BLaER1 treated with 17β-estradiol and CSF1 and Interleukin-3, amounts not matched to agents 10 nM and 100 nM (cell line): Measurements from ENCODE around the gene MTF2.
A peak's percentile ranks its signal among the peaks of the same experiment; 100 is the strongest.

Experiments
- H3K27ac ChIP-seq, 11 experiments: shearing (Covaris generic); formaldehyde crosslinking; 2 replicates each; pipeline ENCODE4 v1.8.1; 2022
- H3K27me3 ChIP-seq, 11 experiments: shearing (Covaris generic); formaldehyde crosslinking; 2 replicates each; pipeline ENCODE4 v1.8.1; 2022
- H3K36me3 ChIP-seq, 11 experiments: shearing (Covaris generic); formaldehyde crosslinking; 2 replicates each; pipeline ENCODE4 v1.8.1; 2022
- H3K4me1 ChIP-seq, 10 experiments: shearing (Covaris generic); formaldehyde crosslinking; 2 replicates each; pipeline ENCODE4 v1.8.1; 2022
- H3K4me2 ChIP-seq, 11 experiments: shearing (Covaris generic); formaldehyde crosslinking; 2 replicates each; pipeline ENCODE4 v1.8.1; 2022
- H3K4me3 ChIP-seq, 10 experiments: shearing (Covaris generic); formaldehyde crosslinking; 2 replicates each; pipeline ENCODE4 v1.8.1; 2022
- H3K9ac ChIP-seq, 11 experiments: shearing (Covaris generic); formaldehyde crosslinking; 2 replicates each; pipeline ENCODE4 v1.8.1; 2022
- H3K9me3 ChIP-seq, 11 experiments: shearing (Covaris generic); formaldehyde crosslinking; replicated peaks in 1 of 11; 2 replicates each; pipeline ENCODE4 v1.8.1; 2022
- H4K20me1 ChIP-seq, 11 experiments: shearing (Covaris generic); formaldehyde crosslinking; 2 replicates each; pipeline ENCODE4 v1.8.1; 2022
- Cebpa-rat ChIP-seq, 11 experiments: shearing (Covaris generic); IDR thresholded peaks; 2 replicates each; pipeline ENCODE4 v1.8.1; 2022

Gene MTF2

DNA sequence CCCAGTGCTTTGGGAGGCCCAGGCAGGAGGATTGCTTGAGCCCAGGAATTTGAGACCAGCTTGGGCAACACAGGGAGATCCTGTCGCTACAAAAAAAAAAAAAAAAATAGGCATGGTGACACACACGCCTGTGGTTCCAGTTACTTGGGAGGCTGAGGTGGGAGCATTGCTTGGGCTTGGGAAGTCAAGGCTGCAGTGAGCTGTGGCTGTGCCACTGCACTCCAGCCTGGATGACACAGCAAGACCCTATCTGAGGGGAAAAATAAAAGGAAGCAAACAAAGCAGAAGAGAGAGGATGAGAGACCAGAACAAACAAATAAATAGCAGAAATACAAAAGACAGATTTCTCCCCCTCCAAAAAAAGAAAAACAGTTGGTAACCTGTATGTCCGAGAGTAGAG, 34.0 kb downstream of the MTF2 start:
- Histone ChIP-seq H4K20me1 (peaks cover 55 to 100% (median 91%) of the 10 kb centered on the region in 11 experiments; a peak in 21 of 22 replicates), H3K27ac (no peak overlapping the region), H3K4me1 (peaks cover 0 to 47% (median 11%) of the 10 kb centered on the region in 10 experiments; a peak in 11 of 20 replicates), H3K9me3 (peaks cover 0 to 7% (median 4%) of the 10 kb centered on the region in 11 experiments; a peak in 14 of 22 replicates), H3K4me3 (no peak overlapping the region), H3K4me2 (no peak overlapping the region), H3K27me3 (no peaks in the 10 kb centered on the region), H3K9ac (no peak overlapping the region), H3K36me3 (peaks cover 54 to 100% (median 94%) of the 10 kb centered on the region in 11 experiments)
- no peak for TF ChIP-seq Cebpa-rat (IDR thresholded peaks at IDR 0.05)

DNA sequence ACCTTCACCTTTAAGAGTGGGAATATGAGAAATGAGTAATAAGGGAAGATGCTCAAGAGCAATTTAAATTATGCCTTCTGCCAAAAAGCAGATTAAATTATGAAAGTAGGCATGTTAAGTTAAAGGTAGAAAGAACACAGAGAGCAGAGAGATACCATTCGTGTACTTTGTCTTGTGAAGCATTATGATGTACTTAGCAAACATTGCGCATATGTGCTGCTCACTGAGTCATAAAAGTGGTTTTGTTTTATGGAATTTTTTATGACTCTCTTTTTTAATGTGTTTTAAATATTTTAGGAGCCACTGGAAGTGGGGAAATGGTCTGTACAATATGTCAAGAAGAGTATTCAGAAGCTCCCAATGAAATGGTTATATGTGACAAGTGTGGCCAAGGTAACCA, 35.3 kb downstream of the MTF2 start:
- Histone ChIP-seq H3K4me3 (no peak overlapping the region), H4K20me1 (peaks cover 50 to 100% (median 84%) of the 10 kb centered on the region in 11 experiments; a peak in 21 of 22 replicates), H3K4me1 (peaks cover 0 to 38% (median 11%) of the 10 kb centered on the region in 10 experiments; a peak in 11 of 20 replicates), H3K4me2 (no peak overlapping the region), H3K27me3 (no peaks in the 10 kb centered on the region), H3K27ac (no peak overlapping the region), H3K9ac (no peak overlapping the region), H3K36me3 (peaks cover 60 to 100% (median 96%) of the 10 kb centered on the region in 11 experiments), H3K9me3 (no peaks in the 10 kb centered on the region)
- no peak for TF ChIP-seq Cebpa-rat (IDR thresholded peaks at IDR 0.05)

DNA sequence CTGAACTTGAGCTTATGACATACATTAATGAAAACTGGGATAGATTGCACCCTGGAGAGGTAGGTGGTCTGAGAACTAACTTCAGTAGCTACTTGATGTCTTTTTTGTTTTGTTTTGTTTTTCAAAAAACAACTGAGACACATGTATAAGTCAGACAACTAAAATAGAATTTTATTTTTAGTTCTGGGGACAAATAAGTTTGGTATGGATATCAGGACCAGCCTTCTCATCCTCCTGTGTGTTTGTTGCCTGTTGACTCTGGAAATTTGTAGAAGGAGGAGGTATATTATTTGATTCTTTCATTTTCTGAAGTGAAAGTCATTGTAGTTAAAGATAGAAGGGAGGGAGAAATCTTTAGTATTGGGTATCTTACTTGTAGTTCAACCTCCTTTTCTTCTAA, 41.5 kb downstream of the MTF2 start:
- H3K27ac ChIP-seq = no peak overlapping the region
- peaks cover 5 to 68% (median 29%) of the 10 kb centered on the region in 11 experiments; a peak in 18 of 22 replicates for H4K20me1 ChIP-seq
- H3K4me1 ChIP-seq = 0 out of 20 replicates have a peak, but pooled peaks cover 0 to 6% (median 0%) of the 10 kb centered on the region in 10 experiments
- H3K4me3 ChIP-seq = no peak overlapping the region
- H3K36me3 ChIP-seq = peaks cover 65 to 97% (median 89%) of the 10 kb centered on the region in 11 experiments
- TF ChIP-seq Cebpa-rat (IDR thresholded peaks at IDR 0.05) = no peak
- H3K9me3 ChIP-seq = no peaks in the 10 kb centered on the region
- H3K9ac ChIP-seq = no peak overlapping the region
- no peak overlapping the region for H3K4me2 ChIP-seq
- H3K27me3 ChIP-seq = no peaks in the 10 kb centered on the region

DNA sequence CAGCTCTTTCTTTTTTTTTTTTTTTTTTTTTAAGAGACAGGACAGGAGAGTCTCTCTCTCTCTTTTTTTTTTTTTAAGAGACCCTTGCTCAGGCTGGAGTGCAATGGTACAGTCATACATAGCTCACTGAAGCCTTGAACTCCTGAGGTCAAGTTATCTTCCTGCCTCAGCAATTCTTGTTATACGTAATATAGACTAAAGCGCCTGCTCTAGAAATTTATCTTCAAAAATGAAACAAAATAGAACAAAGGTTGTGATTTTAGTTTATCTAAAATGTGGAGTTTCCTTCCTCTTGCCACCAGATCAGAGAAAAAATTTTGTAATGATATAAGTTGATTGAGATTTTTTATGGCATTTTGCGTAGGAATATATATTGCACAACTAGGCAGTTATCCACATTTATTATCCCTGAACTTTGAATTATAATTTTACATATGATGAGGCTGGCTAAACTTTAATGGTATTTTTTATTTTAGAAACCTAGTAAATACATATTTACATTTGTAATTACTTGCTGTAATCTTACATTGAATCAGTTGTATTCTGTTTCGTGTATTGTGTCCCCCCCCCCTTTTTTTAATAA, 44.2 kb downstream of the MTF2 start:
- no peak for TF ChIP-seq Cebpa-rat (IDR thresholded peaks at IDR 0.05)
- Histone ChIP-seq H3K4me3 (no peak overlapping the region), H3K4me1 (0 out of 20 replicates have a peak, but pooled peaks cover 0 to 6% (median 0%) of the 10 kb centered on the region in 10 experiments), H3K36me3 (peaks cover 60 to 97% (median 86%) of the 10 kb centered on the region in 11 experiments), H4K20me1 (peaks cover 0 to 62% (median 18%) of the 10 kb centered on the region in 11 experiments; a peak in 15 of 22 replicates), H3K27ac (no peak overlapping the region), H3K4me2 (no peak overlapping the region), H3K9me3 (no peaks in the 10 kb centered on the region), H3K9ac (no peak overlapping the region), H3K27me3 (no peaks in the 10 kb centered on the region)

DNA sequence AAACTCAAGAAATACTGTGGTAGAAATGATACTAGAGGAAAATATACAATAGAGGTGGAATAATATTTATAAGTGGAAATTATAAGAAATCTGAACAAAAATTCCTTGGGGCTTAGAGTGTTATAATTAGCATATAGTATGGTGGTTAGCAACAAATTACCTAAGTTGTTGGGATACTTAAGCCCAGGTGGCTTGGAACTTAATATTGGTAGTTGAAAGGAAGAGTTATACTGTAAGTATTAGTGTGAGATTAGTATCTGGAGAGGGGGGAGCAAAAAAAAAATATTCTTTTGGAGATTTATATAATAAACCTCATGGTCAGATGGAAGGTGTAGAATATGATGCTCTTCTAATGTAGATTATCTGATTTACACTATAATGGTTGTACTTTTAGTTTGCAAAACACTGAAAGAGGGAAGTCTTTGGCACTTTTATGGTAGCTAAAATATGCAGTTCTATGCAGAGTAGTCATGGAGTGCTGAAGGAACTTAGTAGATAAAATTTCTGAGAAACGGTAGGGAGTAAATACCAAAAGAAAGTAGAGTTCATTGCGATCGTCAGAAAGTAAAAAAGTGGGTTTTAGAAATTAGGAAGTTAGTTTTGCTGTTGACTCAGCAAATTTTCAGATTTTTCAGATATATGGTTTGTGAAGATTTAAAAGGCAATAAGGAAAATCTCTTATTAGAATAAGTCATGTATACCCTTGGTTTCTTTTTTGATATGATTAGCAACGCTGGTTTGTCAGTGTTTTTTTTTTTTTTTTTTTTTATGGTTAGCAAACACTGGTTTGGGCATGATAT, 45.7 kb downstream of the MTF2 start:
- H3K4me3 ChIP-seq = no peak overlapping the region
- peak overlapping the region in 1 of 11 experiments; percentile 1; a peak in 1 of 22 replicates for H3K27ac ChIP-seq
- peaks cover 60 to 97% (median 86%) of the 10 kb centered on the region in 11 experiments for H3K36me3 ChIP-seq
- no peaks in the 10 kb centered on the region for H3K9me3 ChIP-seq
- peaks cover 0 to 52% (median 14%) of the 10 kb centered on the region in 11 experiments; a peak in 12 of 22 replicates for H4K20me1 ChIP-seq
- no peaks in the 10 kb centered on the region for H3K27me3 ChIP-seq
- TF ChIP-seq Cebpa-rat (IDR thresholded peaks at IDR 0.05) = no peak
- 0 out of 20 replicates have a peak, but pooled peaks cover 0 to 6% (median 0%) of the 10 kb centered on the region in 10 experiments for H3K4me1 ChIP-seq
- H3K4me2 ChIP-seq = no peak overlapping the region
- H3K9ac ChIP-seq = no peak overlapping the region

DNA sequence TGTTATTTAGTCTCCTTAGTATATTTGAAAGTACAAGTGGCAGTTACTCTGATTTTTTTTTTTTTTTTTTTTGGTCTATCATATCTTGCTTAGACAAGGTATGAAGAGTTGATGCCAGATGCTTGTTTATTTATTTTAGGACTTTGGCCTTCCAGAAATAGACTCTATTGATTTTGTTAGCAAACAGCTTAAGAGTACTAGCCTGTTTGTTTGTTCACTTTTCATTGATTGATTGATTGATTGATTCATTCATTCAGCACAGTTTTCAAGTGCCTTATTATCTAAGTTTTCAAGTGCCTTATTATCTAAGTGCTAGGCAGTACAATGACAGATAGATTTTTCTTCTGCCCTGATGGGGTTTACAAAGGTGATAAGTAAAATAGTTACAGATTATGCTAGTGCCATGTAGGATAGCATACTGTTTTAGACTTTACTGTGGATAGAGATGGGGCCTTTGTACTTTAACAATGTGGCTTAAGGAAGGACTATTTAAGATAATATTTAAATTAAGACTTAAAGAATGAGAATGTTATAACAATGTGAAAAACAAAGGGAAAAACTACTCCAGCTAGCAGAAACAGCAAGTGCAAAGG, 50.5 kb downstream of the MTF2 start:
- H4K20me1 ChIP-seq = peaks cover 0 to 65% (median 24%) of the 10 kb centered on the region in 11 experiments; a peak in 16 of 22 replicates

DNA sequence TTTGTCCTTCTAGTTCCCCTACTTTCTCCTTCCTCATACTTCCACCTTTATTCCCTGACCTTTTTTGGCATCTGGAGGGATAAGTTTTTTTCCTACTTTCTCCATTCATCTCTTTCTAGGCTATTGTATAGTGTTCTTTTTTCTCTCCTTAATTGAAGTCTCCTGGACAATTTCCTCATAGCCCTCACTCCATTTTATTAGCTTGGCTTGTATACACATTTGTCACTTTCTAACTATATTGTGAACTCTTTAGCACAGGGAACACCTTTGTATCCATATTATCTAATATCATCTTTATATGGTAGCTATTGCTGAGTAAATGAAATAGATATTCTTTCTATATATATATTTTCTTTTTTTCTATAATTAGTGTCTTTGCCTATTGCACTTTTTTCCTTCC, 53.6 kb downstream of the MTF2 start:
- peaks cover 0 to 76% (median 21%) of the 10 kb centered on the region in 11 experiments; a peak in 16 of 22 replicates for H4K20me1 ChIP-seq
- H3K36me3 ChIP-seq = peaks cover 88 to 100% (median 98%) of the 10 kb centered on the region in 11 experiments
- no peaks in the 10 kb centered on the region for H3K4me1 ChIP-seq
- no peaks in the 10 kb centered on the region for H3K27me3 ChIP-seq
- H3K9me3 ChIP-seq = no peaks in the 10 kb centered on the region
- no peak overlapping the region for H3K9ac ChIP-seq
- TF ChIP-seq Cebpa-rat (IDR thresholded peaks at IDR 0.05) = no peak
- H3K27ac ChIP-seq = no peak overlapping the region
- no peak overlapping the region for H3K4me3 ChIP-seq
- H3K4me2 ChIP-seq = no peak overlapping the region

More for the DNA sequence above, 50.5 kb downstream of the MTF2 start:
- TF ChIP-seq Cebpa-rat (IDR thresholded peaks at IDR 0.05) = no peak
- Histone ChIP-seq H3K27ac (no peak overlapping the region), H3K36me3 (peaks cover 81 to 100% (median 94%) of the 10 kb centered on the region in 11 experiments), H3K4me1 (0 out of 20 replicates have a peak, but pooled peaks cover 0 to 4% (median 0%) of the 10 kb centered on the region in 10 experiments), H3K4me3 (no peak overlapping the region), H3K4me2 (no peak overlapping the region), H3K9me3 (no peaks in the 10 kb centered on the region), H3K9ac (no peak overlapping the region), H3K27me3 (no peaks in the 10 kb centered on the region)

DNA sequence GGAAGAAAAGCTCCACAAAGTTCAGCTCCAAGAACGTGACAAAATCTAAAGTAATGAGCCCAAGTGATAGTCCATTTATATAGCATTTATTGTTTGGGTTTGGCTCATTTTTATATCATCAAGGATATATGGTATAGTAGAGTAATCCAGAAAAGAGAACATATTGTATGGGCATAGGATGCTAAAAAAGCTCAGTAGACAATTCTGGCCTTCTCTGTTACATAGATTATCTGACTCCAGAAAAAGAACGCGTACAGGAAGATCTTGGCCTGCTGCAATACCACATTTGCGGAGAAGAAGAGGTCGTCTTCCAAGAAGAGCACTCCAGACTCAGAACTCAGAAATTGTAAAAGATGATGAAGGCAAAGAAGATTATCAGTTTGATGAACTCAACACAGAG, 57.4 kb downstream of the MTF2 start:
- H3K4me2 ChIP-seq = no peak overlapping the region
- H3K27me3 ChIP-seq = no peaks in the 10 kb centered on the region
- no peaks in the 10 kb centered on the region for H3K4me1 ChIP-seq
- H3K4me3 ChIP-seq = no peak overlapping the region
- H3K27ac ChIP-seq = no peak overlapping the region
- peaks cover 0 to 94% (median 22%) of the 10 kb centered on the region in 11 experiments; a peak in 18 of 22 replicates for H4K20me1 ChIP-seq
- H3K9me3 ChIP-seq = no peaks in the 10 kb centered on the region
- peaks cover 86 to 100% (median 98%) of the 10 kb centered on the region in 11 experiments for H3K36me3 ChIP-seq
- H3K9ac ChIP-seq = no peak overlapping the region
- TF ChIP-seq Cebpa-rat (IDR thresholded peaks at IDR 0.05) = no peak
